H1 (cell line): ENCODE measurements around the gene RNF224. TPM values are rescaled to one million over a fixed set of nuclear protein-coding genes. Genes with fewer than 3 reads are reported as not detected.

Source experiments
- CTCF ChIA-PET: fragments of 300-600 bp; sonication (Branson Sonifier 250); formaldehyde crosslinking; loops from one replicate; lab custom pipeline; 2021; ENCODE audit not compliant: partially characterized antibody; lab: Charles Lee
- POLR2A ChIA-PET: fragments of 300-600 bp; sonication (Branson Sonifier 250); formaldehyde crosslinking; loops from one replicate; lab custom pipeline; 2021; ENCODE audit warnings: inconsistent platforms; ENCODE audit not compliant: partially characterized antibody; lab: Charles Lee
- DNase-seq, 2 experiments: peaks; one replicate each; pipeline versions ENCODE4 v3.0.0 to v3.0.0-alpha.2; 2010 to 2022; ENCODE audit warnings: low spot score in 2 of 2, low read depth in 1 of 2, mixed read lengths in 1 of 2
- FAIRE-seq: peaks from 2 replicates; lab custom pipeline; 2011; peaks lifted over from hg19 to GRCh38; lab: Jason Lieb, UNC
- H2AFZ ChIP-seq: 2 replicates; pipeline ENCODE4 v1.8.1; 2012; ENCODE audit warnings: low read length, inconsistent platforms
- H2AK5ac ChIP-seq: 2 replicates; pipeline ENCODE4 v1.6.1; 2013; ENCODE audit warnings: low read depth, low read length
- H2BK120ac ChIP-seq: replicated peaks from 2 replicates; pipeline ENCODE3; 2013; ENCODE audit warnings: low read depth, low read length, inconsistent platforms
- H2BK12ac ChIP-seq: 2 replicates; pipeline ENCODE4 v1.6.1; 2013; ENCODE audit warnings: low read depth, low read length
- H2BK15ac ChIP-seq: 2 replicates; pipeline ENCODE4 v1.6.1; 2013; ENCODE audit warnings: low read length
- H2BK20ac ChIP-seq: 2 replicates; pipeline ENCODE4 v1.6.1; 2013; ENCODE audit warnings: low read length
- H2BK5ac ChIP-seq: 2 replicates; pipeline ENCODE4 v1.6.1; 2013; ENCODE audit warnings: low read depth, low read length
- H3K14ac ChIP-seq: 2 replicates; pipeline ENCODE4 v1.6.1; 2013; ENCODE audit warnings: inconsistent platforms; ENCODE audit not compliant: insufficient read length
- H3K18ac ChIP-seq: 2 replicates; pipeline ENCODE4 v1.6.1; 2013; ENCODE audit warnings: low read length; ENCODE audit errors: extremely low read depth
- H3K23ac ChIP-seq: 2 replicates; pipeline ENCODE4 v1.6.1; 2013; ENCODE audit warnings: inconsistent platforms; ENCODE audit not compliant: insufficient read length
- H3K23me2 ChIP-seq: 2 replicates; pipeline ENCODE4 v1.6.1; 2013; ENCODE audit warnings: low read depth, low read length
- H3K27ac ChIP-seq: 2 replicates; pipeline ENCODE4 v1.6.1; 2011; ENCODE audit warnings: low read depth, low read length, inconsistent platforms
- H3K27me3 ChIP-seq, 4 experiments: replicated peaks in 1 of 4; 1 replicate in 1 of 4; 2 replicates in 3 of 4; pipeline versions ENCODE4 v1.6.1 to v1.8.1; 2011 to 2013; ENCODE audit warnings: low read length in 3 of 4, mild to moderate bottlenecking in 3 of 4, inconsistent platforms in 2 of 4, mixed read lengths in 2 of 4, moderate library complexity in 1 of 4; ENCODE audit not compliant: control insufficient read depth in 3 of 4, insufficient read depth in 3 of 4; ENCODE audit errors: extremely low read depth in 1 of 4
- H3K36me3 ChIP-seq, 4 experiments: 2 replicates each; pipeline versions ENCODE4 v1.6.1 to v1.8.1; 2011 to 2013; ENCODE audit warnings: mild to moderate bottlenecking in 4 of 4, low read length in 3 of 4, moderate library complexity in 2 of 4, control low read depth in 1 of 4, inconsistent platforms in 1 of 4; ENCODE audit not compliant: insufficient read depth in 4 of 4, control insufficient read depth in 2 of 4
- H3K4ac ChIP-seq: replicated peaks from 2 replicates; pipeline ENCODE3; 2013; ENCODE audit warnings: low read length, low read depth, mixed read lengths, inconsistent platforms; ENCODE audit not compliant: insufficient read length
- H3K4me1 ChIP-seq, 4 experiments: replicated peaks in 1 of 4; 1 replicate in 1 of 4; 2 replicates in 3 of 4; pipeline versions ENCODE4 v1.6.1 to v1.8.1; 2011 to 2013; ENCODE audit warnings: low read length in 3 of 4, inconsistent platforms in 2 of 4, mixed read lengths in 1 of 4; ENCODE audit not compliant: insufficient read depth in 4 of 4, control insufficient read depth in 3 of 4
- H3K4me2 ChIP-seq, 2 experiments: 2 replicates each; pipeline versions ENCODE4 v1.6.1 to v1.8.1; 2011 to 2013; ENCODE audit warnings: low read depth in 2 of 2, low read length in 2 of 2, control low read depth in 1 of 2, inconsistent platforms in 1 of 2, mild to moderate bottlenecking in 1 of 2; ENCODE audit not compliant: insufficient read depth in 1 of 2
- H3K4me3 ChIP-seq, 4 experiments: fragments of 200-600, 300-600 bp in 1 of 4; sonication (generic), shearing (Covaris generic), sonication (Bioruptor Twin) in 1 of 4; 2 replicates each; pipeline versions ENCODE4 v1.5.1 to v1.8.1; 2011 to 2016; ENCODE audit warnings: low read length in 4 of 4, low read depth in 3 of 4, control low read depth in 2 of 4, inconsistent platforms in 2 of 4, mild to moderate bottlenecking in 2 of 4, mixed read lengths in 1 of 4, moderate library complexity in 1 of 4; ENCODE audit not compliant: insufficient read depth in 2 of 4; ENCODE audit errors: extremely low read depth in 1 of 4
- H3K56ac ChIP-seq: replicated peaks from 2 replicates; pipeline ENCODE3; 2013; ENCODE audit warnings: low read depth, mild to moderate bottlenecking, mixed read lengths, low read length, inconsistent platforms; ENCODE audit not compliant: insufficient read length
- H3K79me1 ChIP-seq: 2 replicates; pipeline ENCODE4 v1.6.1; 2013; ENCODE audit warnings: low read depth, low read length, control low read depth
- H3K79me2 ChIP-seq, 2 experiments: 2 replicates each; pipeline versions ENCODE4 v1.6.1 to v1.8.1; 2012 to 2013; ENCODE audit warnings: low read length in 2 of 2, mild to moderate bottlenecking in 2 of 2, inconsistent platforms in 1 of 2; ENCODE audit not compliant: insufficient read depth in 2 of 2, control insufficient read depth in 1 of 2
- H3K9ac ChIP-seq, 4 experiments: replicated peaks in 1 of 4; 1 replicate in 1 of 4; 2 replicates in 3 of 4; pipeline versions ENCODE4 v1.6.1 to v1.8.1; 2011 to 2013; ENCODE audit warnings: low read depth in 3 of 4, low read length in 3 of 4, control low read depth in 2 of 4, mild to moderate bottlenecking in 2 of 4, moderate library complexity in 2 of 4, inconsistent platforms in 1 of 4; ENCODE audit errors: extremely low read depth in 1 of 4
- H3K9me3 ChIP-seq, 2 experiments: 2 replicates each; pipeline versions ENCODE4 v1.6.1 to v1.8.1; 2012 to 2013; ENCODE audit warnings: mild to moderate bottlenecking in 2 of 2, moderate library complexity in 2 of 2, control low read depth in 1 of 2, inconsistent platforms in 1 of 2, low read depth in 1 of 2, low read length in 1 of 2, mixed read lengths in 1 of 2; ENCODE audit not compliant: insufficient read depth in 2 of 2
- H4K20me1 ChIP-seq, 2 experiments: replicated peaks in 1 of 2; 2 replicates each; pipeline versions ENCODE3 to v1.8.1; 2011 to 2013; ENCODE audit warnings: inconsistent platforms in 2 of 2, low read length in 2 of 2, mild to moderate bottlenecking in 1 of 2; ENCODE audit not compliant: insufficient read depth in 2 of 2, control insufficient read depth in 1 of 2
- H4K5ac ChIP-seq: 2 replicates; pipeline ENCODE4 v1.6.1; 2013; ENCODE audit warnings: low read length, low read depth, mixed read lengths, inconsistent platforms; ENCODE audit not compliant: insufficient read length
- H4K8ac ChIP-seq: 2 replicates; pipeline ENCODE4 v1.8.0; 2013; ENCODE audit warnings: mild to moderate bottlenecking, moderate library complexity, low read length, inconsistent platforms; ENCODE audit not compliant: insufficient read depth; ENCODE audit errors: extremely low read depth
- H4K91ac ChIP-seq: replicated peaks from 2 replicates; pipeline ENCODE3; 2013; ENCODE audit warnings: low read length, mixed read lengths, inconsistent platforms; ENCODE audit not compliant: insufficient read length
- BRCA1 ChIP-seq: IDR thresholded peaks from 2 replicates; pipeline ENCODE4 v1.6.1; 2012; ENCODE audit warnings: low read depth, low read length, improper control_type of control experiment
- CBX8 ChIP-seq: fragments of 300-800, 300-1000 bp; sonication (generic); IDR thresholded peaks from 2 replicates; pipeline ENCODE4 v1.7.1; 2016; ENCODE audit warnings: low read depth, low read length, borderline replicate concordance
- GTF2F1 ChIP-seq: IDR thresholded peaks from 2 replicates; pipeline ENCODE4 v1.6.1; 2012; ENCODE audit warnings: low read depth, low read length, improper control_type of control experiment, borderline replicate concordance
- NRF1 ChIP-seq: IDR thresholded peaks from 2 replicates; pipeline ENCODE4 v1.6.1; 2011; ENCODE audit warnings: mild to moderate bottlenecking, low read depth, low read length, improper control_type of control experiment
- POLR2AphosphoS5 ChIP-seq: IDR thresholded peaks from 2 replicates; pipeline ENCODE4 v1.6.1; 2011; ENCODE audit warnings: low read depth, low read length
- RXRA ChIP-seq: IDR thresholded peaks from 2 replicates; pipeline ENCODE4 v1.6.1; 2011; ENCODE audit warnings: low read depth, mild to moderate bottlenecking, low read length, moderate library complexity; ENCODE audit not compliant: insufficient read depth
- SAP30 ChIP-seq: fragments of 300-600 bp; sonication (generic); IDR thresholded peaks from 2 replicates; pipeline ENCODE4 v1.7.1; 2012; ENCODE audit warnings: low read length, moderate library complexity, mild to moderate bottlenecking, inconsistent platforms; ENCODE audit not compliant: insufficient read depth, insufficient replicate concordance
- SP2 ChIP-seq: IDR thresholded peaks from 2 replicates; pipeline ENCODE4 v1.6.1; 2012; ENCODE audit warnings: mild to moderate bottlenecking, low read length, inconsistent platforms
- TAF7 ChIP-seq: optimal IDR thresholded peaks from 2 replicates; pipeline ENCODE3; 2011; ENCODE audit warnings: low read depth, mild to moderate bottlenecking, inconsistent platforms, low read length, moderate library complexity, borderline replicate concordance
- TEAD4 ChIP-seq: IDR thresholded peaks from 2 replicates; pipeline ENCODE4 v1.6.1; 2012; ENCODE audit warnings: low read depth, low read length, inconsistent platforms, mixed read lengths
- WGBS, 2 experiments: shearing (Covaris generic) in 1 of 2; methylation state at CpG; one replicate each; pipeline versions ENCODE4 v1.1.6 to v1.1.7; 2013 to 2015; ENCODE audit warnings: low lambda C conversion rate in 2 of 2, mixed read lengths in 2 of 2, inconsistent platforms in 1 of 2, low coverage in 1 of 2, missing lambda C conversion rate in 1 of 2; ENCODE audit not compliant: insufficient replicate concordance in 2 of 2, insufficient coverage in 1 of 2, insufficient read length in 1 of 2; ENCODE audit errors: extremely low coverage in 1 of 2, missing lambda C conversion rate in 1 of 2; 5-methylcytosine and 5-hydroxymethylcytosine counted together
- polyA plus RNA-seq, 7 experiments: library from polyadenylated mRNA; depleted of rRNA in 3 of 7; stranded (reverse) in 5 of 7; unstranded in 2 of 7; fragments of >200 nt in 5 of 7; fragments of 200-250 nt in 2 of 7; gene quantifications; 1 replicate in 5 of 7; 2 replicates in 1 of 7; 4 replicates in 1 of 7; pipeline versions ENCODE4 v1.2.1 to v1.2.3, GENCODE V29; 2011 to 2013; ENCODE audit warnings: missing spikeins in 2 of 7, mixed read lengths in 2 of 7
- total RNA-seq: library from RNA; stranded (reverse); fragmentation: NEBNext Ultra II Directional; extraction: Animal tissue kit (Norgen Biotek cat#: 25700); gene quantifications from 2 replicates; pipeline ENCODE4 v1.2.1, GENCODE V29; 2021
- TF ChIP-seq, protein P1 (sequence below): IDR thresholded peaks from 2 replicates; pipeline ENCODE4 v1.6.1; 2012; ENCODE audit warnings: inconsistent platforms

Gene RNF224
- total and polyA plus RNA-seq, 2 of the 8 experiments (the other 6 are each of a cell fraction or from before 2014, with no cell fraction given) = 0.24 TPM; not detected in 1

DNA sequence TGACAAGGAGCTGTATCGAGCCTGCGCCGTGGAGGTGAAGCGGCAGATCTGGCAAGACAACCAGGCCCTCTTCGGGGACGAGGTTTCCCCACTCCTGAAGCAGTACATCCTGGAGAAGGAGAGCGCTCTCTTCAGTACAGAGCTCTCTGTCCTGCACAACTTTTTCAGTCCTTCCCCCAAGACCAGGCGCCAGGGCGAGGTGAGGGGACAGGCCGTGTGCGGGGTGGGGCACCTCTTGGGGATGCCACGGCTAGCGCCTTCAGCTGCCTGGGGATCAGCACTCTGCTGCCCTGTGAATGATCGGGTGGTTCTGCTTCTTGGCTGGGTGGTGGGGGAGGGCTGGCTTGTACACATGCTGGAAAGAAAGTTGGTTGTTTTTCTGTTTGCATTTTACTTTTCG lies 29.6 kb downstream of the RNF224 start:
- TF ChIP-seq TAF7 = no peak
- no peak for TF ChIP-seq CBX8
- no peak for TF ChIP-seq BRCA1
- TF ChIP-seq SP2 = no peak
- TF ChIP-seq NRF1 = no peak
- no peak for TF ChIP-seq RXRA
- TF ChIP-seq GTF2F1 = no peak
- no peak for TF ChIP-seq SAP30
- no peak for TF ChIP-seq TEAD4
- TF ChIP-seq, protein P1, sequence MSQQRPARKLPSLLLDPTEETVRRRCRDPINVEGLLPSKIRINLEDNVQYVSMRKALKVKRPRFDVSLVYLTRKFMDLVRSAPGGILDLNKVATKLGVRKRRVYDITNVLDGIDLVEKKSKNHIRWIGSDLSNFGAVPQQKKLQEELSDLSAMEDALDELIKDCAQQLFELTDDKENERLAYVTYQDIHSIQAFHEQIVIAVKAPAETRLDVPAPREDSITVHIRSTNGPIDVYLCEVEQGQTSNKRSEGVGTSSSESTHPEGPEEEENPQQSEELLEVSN = no peak
- TF ChIP-seq POLR2AphosphoS5 = no peak
- Histone ChIP-seq H2AFZ (no peak overlapping the region), H2BK120ac (no peak overlapping the region), H3K79me2 (peaks cover 0 to 13% of the 10 kb centered on the region in 2 experiments; a peak in 2 of 4 replicates), H3K4me2 (no peak overlapping the region; a peak in 1 of 4 replicates), H3K4me1 (peaks cover 0 to 19% (median 15%) of the 10 kb centered on the region in 4 experiments; a peak in 5 of 7 replicates), H3K4me3 (no peak overlapping the region), H3K27me3 (peaks cover 0 to 7% (median 0%) of the 10 kb centered on the region in 4 experiments; a peak in 2 of 7 replicates), H2BK12ac (no peak overlapping the region), H3K27ac (no peak overlapping the region), H2AK5ac (no peak overlapping the region), H4K20me1 (peaks cover 0 to 4% of the 10 kb centered on the region in 2 experiments), H2BK15ac (no peak overlapping the region), H3K36me3 (peaks cover 3 to 17% (median 12%) of the 10 kb centered on the region in 4 experiments; a peak in 6 of 8 replicates), H4K5ac (no peak overlapping the region), H3K23ac (no peak overlapping the region), H3K14ac (no peak overlapping the region), H4K91ac (no peak overlapping the region), H3K9ac (no peak overlapping the region), H2BK5ac (no peak overlapping the region), H2BK20ac (no peak overlapping the region), H3K9me3 (no peaks in the 10 kb centered on the region), H3K56ac (no peak overlapping the region), H3K18ac (no peak overlapping the region), H3K79me1 (peaks cover 9% of the 10 kb centered on the region), H3K23me2 (peaks cover 14% of the 10 kb centered on the region; the same call in 1 of the 2 replicates), H4K8ac (no peak overlapping the region), H3K4ac (no peak overlapping the region)
- no peak for FAIRE-seq
- DNase-seq = no peak
- ChIA-PET POLR2A (interaction anchor here (0.7 to 69.9 kb wide), 5 partner anchors 0 to 59 kb away, joined by 3 to 1462 read pairs (median 5); partner anchors contain the start of genes CYSRT1, NDOR1, NELFB and RNF208), CTCF (interaction anchor here (1.0 to 4.7 kb wide), 11 partner anchors 9 to 231 kb away, joined by 3 to 13 read pairs (median 4); partner anchors contain the start of genes ABCA2 and RNF224)
- 97% methylated on average over 15 of the region's 15 CpGs; no CpG with 5 or more reads in 1 of the 2 experiments for WGBS, 2 experiments
